ENCODE data around the gene UBA52. TPM values are rescaled to one million over a fixed set of nuclear protein-coding genes. Genes with fewer than 3 reads are reported as not detected.

Gene UBA52
- total and polyA plus RNA-seq, 2 donors (not counting 1 experiment from before 2014, with no cell fraction given), result 1,837 to 5,694 TPM

DNA sequence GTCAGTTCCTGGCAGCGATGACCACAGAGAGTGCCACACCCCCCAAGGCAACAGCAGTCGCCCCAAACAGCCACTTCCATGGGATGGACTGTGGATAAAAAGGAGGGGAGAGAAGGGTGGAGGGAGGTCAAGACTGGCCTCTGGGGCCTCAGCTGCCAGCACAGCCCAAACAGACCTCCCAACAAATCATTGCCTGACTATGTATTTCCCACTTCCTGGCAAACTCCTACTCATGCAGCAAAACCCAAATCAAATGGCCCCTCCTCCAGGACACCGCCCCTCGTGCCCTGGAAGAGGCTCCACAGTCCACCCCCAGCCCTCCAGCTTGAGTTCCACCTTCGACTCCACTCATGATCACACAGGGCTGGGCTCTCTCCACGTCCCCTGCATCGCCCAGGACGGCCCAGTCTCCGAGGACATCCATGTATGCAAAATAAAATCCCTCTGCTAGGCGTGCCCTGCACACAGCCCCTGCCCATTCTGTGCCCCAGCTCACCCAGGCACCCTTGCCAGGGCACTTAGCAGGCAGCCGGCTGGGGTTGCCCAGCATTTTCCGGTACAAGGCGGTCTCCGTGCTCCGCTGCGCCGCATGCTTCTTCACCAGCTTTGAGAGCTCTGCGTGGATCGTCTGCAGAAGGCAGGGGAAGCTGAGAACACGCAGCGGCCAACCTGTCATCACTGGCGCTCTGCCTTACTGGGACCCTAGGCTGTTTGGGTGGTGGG, 39.3 kb upstream of the UBA52 start:
- Histone ChIP-seq H2AFZ (ENCODE audit: insufficient read depth, low read depth, low read length, poor library complexity, severe bottlenecking) (no peak overlapping the region), H3K27me3 (replicated peaks in 1 of 4; ENCODE audit: control extremely low read depth in 1 of 4, control insufficient read depth in 3 of 4, insufficient read depth in 4 of 4, low read length in 3 of 4) (no peaks in the 10 kb centered on the region), H3K79me2 (ENCODE audit: control insufficient read depth, insufficient read depth, low read length) (no peaks in the 10 kb centered on the region), H3K27ac (ENCODE audit: low read length in 2 of 2) (no peak overlapping the region), H3K4me2 (replicated peaks; ENCODE audit: low read depth, low read length, poor library complexity, severe bottlenecking) (no peak overlapping the region), H3K4me1 (ENCODE audit: control insufficient read depth in 2 of 2, insufficient read depth in 2 of 2, low read length in 2 of 2) (no peaks in the 10 kb centered on the region), H4K20me1 (ENCODE audit: control insufficient read depth, insufficient read depth, low read length, poor library complexity, severe bottlenecking) (no peaks in the 10 kb centered on the region), H3K36me3 (replicated peaks in 1 of 2; ENCODE audit: control extremely low read depth in 1 of 2, control insufficient read depth in 1 of 2, extremely low read depth in 1 of 2, insufficient read depth in 2 of 2, low read length in 1 of 2) (peaks cover 8 to 33% of the 10 kb centered on the region in 2 experiments), H3K9me3 (ENCODE audit: control extremely low read depth in 1 of 3, control insufficient read depth in 2 of 3, insufficient read depth in 1 of 3, low read length in 2 of 3) (peaks cover 0 to 3% (median 0%) of the 10 kb centered on the region in 3 donors), H3K4me3 (ENCODE audit: control extremely low read depth in 1 of 5, extremely low read depth in 1 of 5, insufficient read depth in 1 of 5, low read depth in 2 of 5, low read length in 4 of 5) (no peak overlapping the region), H3K9ac (ENCODE audit: low read length) (no peak overlapping the region)
- Mint-ChIP-seq H3K4me1 (no peaks in the 10 kb centered on the region), H3K9me3 (ENCODE audit: insufficient read depth) (no peaks in the 10 kb centered on the region), H3K4me3 (no peak overlapping the region), H3K27ac (no peak overlapping the region), H3K27me3 (no peaks in the 10 kb centered on the region)
- DNase-seq, result no peak
- intact Hi-C loops (cut with micrococcal nuclease), result no loop called here
- WGBS (ENCODE audit: insufficient coverage), result 98% methylated on average over 21 of the region's 22 CpGs
- POLR2A ChIA-PET, result no interaction called here
- no peak for ATAC-seq (ENCODE audit: low read depth)
- TF ChIP-seq, protein P1, sequence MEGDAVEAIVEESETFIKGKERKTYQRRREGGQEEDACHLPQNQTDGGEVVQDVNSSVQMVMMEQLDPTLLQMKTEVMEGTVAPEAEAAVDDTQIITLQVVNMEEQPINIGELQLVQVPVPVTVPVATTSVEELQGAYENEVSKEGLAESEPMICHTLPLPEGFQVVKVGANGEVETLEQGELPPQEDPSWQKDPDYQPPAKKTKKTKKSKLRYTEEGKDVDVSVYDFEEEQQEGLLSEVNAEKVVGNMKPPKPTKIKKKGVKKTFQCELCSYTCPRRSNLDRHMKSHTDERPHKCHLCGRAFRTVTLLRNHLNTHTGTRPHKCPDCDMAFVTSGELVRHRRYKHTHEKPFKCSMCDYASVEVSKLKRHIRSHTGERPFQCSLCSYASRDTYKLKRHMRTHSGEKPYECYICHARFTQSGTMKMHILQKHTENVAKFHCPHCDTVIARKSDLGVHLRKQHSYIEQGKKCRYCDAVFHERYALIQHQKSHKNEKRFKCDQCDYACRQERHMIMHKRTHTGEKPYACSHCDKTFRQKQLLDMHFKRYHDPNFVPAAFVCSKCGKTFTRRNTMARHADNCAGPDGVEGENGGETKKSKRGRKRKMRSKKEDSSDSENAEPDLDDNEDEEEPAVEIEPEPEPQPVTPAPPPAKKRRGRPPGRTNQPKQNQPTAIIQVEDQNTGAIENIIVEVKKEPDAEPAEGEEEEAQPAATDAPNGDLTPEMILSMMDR (IDR thresholded peaks at IDR 0.05), result no peak
- TF ChIP-seq EZH2 (IDR thresholded peaks at IDR 0.05; ENCODE audit: borderline replicate concordance, insufficient read depth, low read depth, low read length, poor library complexity, severe bottlenecking), result no peak
- CTCF ChIA-PET, result no interaction called here

DNA sequence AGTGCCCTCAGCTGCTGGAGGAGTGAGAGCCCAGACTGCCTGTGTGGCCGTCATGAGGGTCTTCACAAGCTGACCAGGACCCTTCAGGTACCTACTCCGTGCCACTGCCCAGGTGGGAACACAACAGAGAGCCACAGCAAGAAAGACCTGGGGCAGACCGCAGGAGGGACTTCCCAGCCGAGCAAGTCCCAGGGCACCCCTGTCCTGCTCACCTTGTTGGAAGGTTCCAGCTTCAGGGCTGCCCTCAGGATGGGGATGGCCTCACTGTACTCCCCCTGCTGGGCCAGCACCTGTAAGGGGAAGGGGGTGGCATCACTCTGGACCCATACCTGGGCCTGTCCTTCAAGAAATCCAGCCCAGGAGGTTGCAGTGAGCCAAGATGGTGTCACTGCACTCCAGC, 38.6 kb upstream of the UBA52 start:
- H3K4me3 Mint-ChIP-seq, result no peak overlapping the region
- Histone ChIP-seq H2AFZ (ENCODE audit: insufficient read depth, low read depth, low read length, poor library complexity, severe bottlenecking) (no peak overlapping the region), H3K4me3 (ENCODE audit: control extremely low read depth in 1 of 5, extremely low read depth in 1 of 5, insufficient read depth in 1 of 5, low read depth in 2 of 5, low read length in 4 of 5) (no peak overlapping the region), H3K36me3 (replicated peaks in 1 of 2; ENCODE audit: control extremely low read depth in 1 of 2, control insufficient read depth in 1 of 2, extremely low read depth in 1 of 2, insufficient read depth in 2 of 2, low read length in 1 of 2) (peaks cover 8 to 40% of the 10 kb centered on the region in 2 experiments), H3K4me2 (replicated peaks; ENCODE audit: low read depth, low read length, poor library complexity, severe bottlenecking) (no peak overlapping the region), H3K4me1 (ENCODE audit: control insufficient read depth in 2 of 2, insufficient read depth in 2 of 2, low read length in 2 of 2) (no peaks in the 10 kb centered on the region), H3K27me3 (replicated peaks in 1 of 4; ENCODE audit: control extremely low read depth in 1 of 4, control insufficient read depth in 3 of 4, insufficient read depth in 4 of 4, low read length in 3 of 4) (no peaks in the 10 kb centered on the region), H3K27ac (ENCODE audit: low read length in 2 of 2) (no peak overlapping the region), H4K20me1 (ENCODE audit: control insufficient read depth, insufficient read depth, low read length, poor library complexity, severe bottlenecking) (no peaks in the 10 kb centered on the region), H3K79me2 (ENCODE audit: control insufficient read depth, insufficient read depth, low read length) (no peaks in the 10 kb centered on the region), H3K9me3 (ENCODE audit: control extremely low read depth in 1 of 3, control insufficient read depth in 2 of 3, insufficient read depth in 1 of 3, low read length in 2 of 3) (peaks cover 0 to 3% (median 0%) of the 10 kb centered on the region in 3 donors), H3K9ac (ENCODE audit: low read length) (no peak overlapping the region)
- WGBS (ENCODE audit: insufficient coverage), result 99% methylated on average over 4 of the region's 4 CpGs
- H3K27me3 Mint-ChIP-seq, result no peaks in the 10 kb centered on the region
- no peaks in the 10 kb centered on the region for H3K9me3 Mint-ChIP-seq (ENCODE audit: insufficient read depth)
- intact Hi-C loops (cut with micrococcal nuclease), result no loop called here
- no peak overlapping the region for H3K27ac Mint-ChIP-seq
- ChIA-PET CTCF (no interaction called here), POLR2A (no interaction called here)
- ATAC-seq (ENCODE audit: low read depth), result no peak
- TF ChIP-seq EZH2 (IDR thresholded peaks at IDR 0.05; ENCODE audit: borderline replicate concordance, insufficient read depth, low read depth, low read length, poor library complexity, severe bottlenecking), result no peak
- TF ChIP-seq, protein P1 (IDR thresholded peaks at IDR 0.05), result no peak
- H3K4me1 Mint-ChIP-seq, result no peaks in the 10 kb centered on the region
- DNase-seq, result no peak

Data from B cell (primary cell).